HTERT RPE-1 (cell line): ENCODE measurements around the gene SLC37A1.
"Not testable (repeated sequence)": the region's sequence is repeated elsewhere in the genome, so short reads cannot be mapped to it uniquely, and the experiment has no call there.

Experiments used
- in situ Hi-C: fragments of 300-500 bp; cut with MboI; formaldehyde crosslinking; loops from 4 replicates; pipeline ENCODE4 v1.14.3; 2020; ENCODE audit warnings: low sequenced_read_pairs

SLC37A1 gene

GRCh38 chr21:42612390-42612789 lies 98.7 kb downstream of the SLC37A1 start:
- in situ Hi-C loops: no loop called here

- in situ Hi-C loops: no loop called here
These were observed 100.1 kb downstream of the SLC37A1 start for GRCh38 chr21:42613756-42614155.

DNA sequence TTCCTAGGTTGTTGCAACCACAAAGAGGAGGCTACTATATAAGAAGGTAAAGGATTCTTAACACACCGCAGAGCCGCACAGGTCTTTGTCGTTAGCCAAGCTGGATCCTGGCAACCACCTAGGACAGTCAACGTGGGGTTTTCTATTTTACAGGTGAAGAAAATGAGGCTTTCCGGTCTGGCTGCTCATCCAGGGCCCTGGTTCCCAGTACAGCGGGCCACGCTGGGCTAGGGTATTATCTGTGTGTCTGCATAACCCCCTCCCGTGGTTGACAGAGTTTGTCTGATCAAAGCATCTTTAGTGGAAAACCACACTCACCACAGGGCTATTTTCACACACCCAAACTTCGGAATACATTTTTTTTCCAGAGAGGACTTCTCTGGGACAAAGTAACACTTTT lies 100.7 kb downstream of the SLC37A1 start:
- in situ Hi-C loops: no loop called here

GRCh38 chr21:42614811-42615351 lies 101.2 kb downstream of the SLC37A1 start:
- in situ Hi-C loops: no loop called here

DNA sequence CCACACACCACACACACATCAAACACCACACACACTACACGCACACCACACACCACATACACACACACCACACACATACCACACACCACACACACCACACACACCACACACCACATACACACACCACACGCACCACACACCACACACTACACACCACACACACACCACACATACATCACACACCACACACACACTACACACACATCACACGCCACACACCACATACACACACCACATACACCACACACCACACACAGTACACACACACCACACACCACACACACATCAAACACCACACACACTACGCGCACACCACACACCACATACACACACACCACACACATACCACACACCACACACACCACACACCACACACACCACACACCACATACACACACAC lies 101.7 kb downstream of the SLC37A1 start:
- in situ Hi-C loops: not testable (repeated sequence)

DNA sequence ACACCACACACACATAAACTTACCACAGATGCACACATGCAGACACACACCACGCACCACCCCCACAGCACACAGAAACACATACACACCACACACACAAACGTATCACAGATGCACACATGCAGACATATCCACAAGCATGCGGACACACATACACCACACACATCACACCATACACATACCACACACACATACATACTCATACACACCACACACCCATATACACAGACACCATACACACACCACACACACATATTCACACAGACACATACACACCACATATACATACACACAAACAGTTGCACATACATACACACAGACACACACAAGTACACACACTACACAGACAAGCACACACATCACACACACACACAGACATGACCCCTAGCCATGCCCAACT lies 102.3 kb downstream of the SLC37A1 start:
- in situ Hi-C loops: no loop called here

DNA sequence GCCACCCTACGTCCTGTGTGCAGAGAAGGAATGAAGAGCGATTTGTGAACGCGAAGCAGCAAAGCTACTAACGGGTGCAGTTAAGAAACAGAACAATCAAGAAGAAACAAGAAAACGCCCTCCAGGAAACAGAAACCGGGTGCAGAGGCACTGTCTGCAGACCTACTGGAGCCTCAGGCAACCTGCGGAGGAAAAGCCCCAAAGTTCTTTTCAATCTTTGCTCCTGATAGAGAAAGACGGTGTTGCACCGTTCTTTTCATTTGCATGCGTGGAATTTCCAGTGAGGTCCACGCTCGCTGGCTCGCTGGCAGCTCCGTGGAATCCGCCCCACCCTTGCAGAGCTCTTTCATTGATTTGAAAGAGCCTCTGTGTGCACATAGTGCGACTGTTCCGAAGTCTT lies 102.8 kb downstream of the SLC37A1 start:
- in situ Hi-C loops: no loop called here

DNA sequence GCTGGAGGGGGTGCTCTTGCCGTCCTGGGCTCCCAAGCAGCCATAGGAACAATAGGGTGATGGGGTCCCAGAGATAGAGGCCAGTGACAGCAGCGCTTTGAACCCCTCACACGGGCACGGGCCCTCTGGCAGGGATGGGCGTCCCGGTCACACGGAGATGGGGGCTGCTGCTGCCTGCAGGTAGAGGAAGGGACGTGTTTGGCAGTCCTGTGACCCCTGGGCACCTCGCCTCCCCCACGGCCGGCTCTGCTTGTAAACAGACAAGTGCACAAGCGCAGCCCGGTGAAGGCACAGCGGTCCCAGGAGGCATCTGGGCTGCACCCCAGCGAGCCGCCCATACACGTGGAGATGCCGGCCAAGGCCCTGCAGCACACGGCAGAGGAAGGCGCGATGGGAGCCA lies 103.3 kb downstream of the SLC37A1 start:
- in situ Hi-C loops: no loop called here

GRCh38 chr21:42617486-42617885 lies 103.8 kb downstream of the SLC37A1 start:
- in situ Hi-C loops: no loop called here

GRCh38 chr21:42618707-42619102 lies 105.1 kb downstream of the SLC37A1 start:
- in situ Hi-C loops: no loop called here

DNA sequence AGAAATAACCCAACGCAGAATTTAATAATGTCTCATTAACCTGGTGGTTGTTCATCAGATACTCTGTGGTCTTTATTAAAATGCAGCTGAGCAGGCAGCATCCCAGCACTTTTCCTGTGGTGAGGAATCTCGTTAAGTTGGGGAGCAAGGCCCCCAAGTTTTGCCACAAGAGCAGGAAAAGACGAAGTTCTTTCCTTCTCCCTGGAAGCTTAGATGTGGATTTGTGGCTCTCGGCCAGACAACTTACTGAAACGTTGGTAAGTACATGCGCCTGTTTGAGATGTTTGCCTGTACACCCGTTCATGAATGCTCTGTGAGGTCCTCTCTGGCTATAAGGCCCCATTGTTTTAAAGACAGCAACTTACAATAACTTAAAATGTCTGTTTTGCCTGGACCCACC lies 105.5 kb downstream of the SLC37A1 start:
- in situ Hi-C loops: no loop called here

DNA sequence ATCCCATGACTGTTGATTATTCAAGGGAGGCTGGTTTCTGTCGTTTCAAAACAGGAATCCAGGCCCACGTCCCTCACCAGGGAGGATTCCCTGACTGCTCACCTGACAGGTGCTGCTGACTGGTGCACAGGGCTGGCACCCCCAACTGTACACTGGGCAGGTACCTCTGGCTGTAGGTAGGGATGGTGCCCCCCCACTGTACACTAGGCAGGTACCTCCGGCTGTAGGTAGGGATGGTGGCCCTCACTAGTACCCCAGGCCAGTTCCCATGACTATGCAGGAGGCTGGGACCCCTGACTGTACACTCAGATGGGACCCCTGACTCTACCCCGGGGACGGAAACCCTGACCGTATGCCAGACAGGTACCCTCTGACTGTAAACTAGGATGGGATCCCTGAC lies 106.2 kb downstream of the SLC37A1 start:
- in situ Hi-C loops: no loop called here

DNA sequence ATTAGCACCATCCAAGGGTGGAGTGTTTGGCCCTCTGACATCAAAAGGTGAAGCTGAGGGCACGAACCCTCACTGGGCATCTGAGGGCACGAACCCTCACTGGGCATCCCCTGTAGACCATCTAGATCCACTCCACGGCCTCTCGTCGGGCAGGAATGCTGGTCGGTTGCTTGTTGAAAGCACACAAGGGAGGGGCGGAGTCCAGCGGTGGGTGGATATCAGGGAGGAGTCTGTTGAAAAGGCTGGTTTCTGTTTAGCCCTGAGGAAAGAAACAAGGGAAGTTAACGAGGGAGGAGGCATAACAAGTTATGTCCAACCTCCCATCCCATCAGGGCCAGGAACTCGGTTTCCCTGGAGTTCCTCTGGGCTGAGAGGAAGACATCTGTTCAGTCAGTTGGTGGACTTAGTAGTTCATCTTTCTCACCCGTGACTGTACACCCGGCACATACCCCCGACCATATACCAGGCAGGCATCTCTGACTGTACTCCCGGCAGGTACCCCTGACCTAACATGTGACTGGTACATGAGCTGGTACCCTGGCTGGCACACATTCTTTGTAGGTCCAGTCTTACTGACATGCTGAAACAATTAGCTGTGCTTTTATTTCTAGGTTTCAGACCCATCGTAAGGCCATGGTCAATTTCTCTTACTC lies 107.6 kb downstream of the SLC37A1 start:
- in situ Hi-C loops: no loop called here

DNA sequence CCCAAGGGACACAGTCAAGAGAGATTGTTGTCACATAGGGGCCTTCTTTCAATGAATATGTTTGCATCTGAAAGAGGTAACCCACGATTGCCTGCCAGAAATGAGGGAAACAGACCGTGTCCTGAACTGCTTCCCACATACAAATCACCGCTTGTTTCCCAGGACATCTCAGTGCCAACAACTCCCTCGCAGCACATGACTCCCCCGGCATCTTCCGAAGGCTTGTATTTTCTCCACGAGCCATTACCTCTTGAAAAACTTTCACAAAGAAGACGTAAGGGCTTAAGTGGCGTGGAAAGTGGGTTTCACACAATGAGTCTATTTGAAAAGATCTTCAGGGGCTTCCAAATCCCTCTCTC lies 108.1 kb downstream of the SLC37A1 start:
- in situ Hi-C loops: no loop called here

DNA sequence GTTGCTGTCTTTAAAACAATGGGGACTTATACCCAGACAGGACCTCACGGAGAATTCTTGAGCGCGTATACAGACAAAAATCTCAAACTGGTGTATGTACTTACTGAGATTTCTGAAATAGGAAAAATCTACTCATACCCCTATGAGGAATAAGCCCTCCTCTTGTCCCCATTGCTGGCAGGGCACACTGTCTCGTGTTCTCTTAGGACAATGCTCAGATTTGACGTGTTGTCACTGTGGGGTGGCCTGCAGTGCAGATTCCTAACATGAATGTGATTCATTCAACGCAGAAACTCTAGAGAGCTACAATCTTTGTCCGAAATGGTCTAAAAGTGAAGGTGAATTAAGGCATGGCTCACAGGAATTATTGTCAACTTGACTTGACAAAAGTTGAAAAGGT lies 108.6 kb downstream of the SLC37A1 start:
- in situ Hi-C loops: no loop called here

DNA sequence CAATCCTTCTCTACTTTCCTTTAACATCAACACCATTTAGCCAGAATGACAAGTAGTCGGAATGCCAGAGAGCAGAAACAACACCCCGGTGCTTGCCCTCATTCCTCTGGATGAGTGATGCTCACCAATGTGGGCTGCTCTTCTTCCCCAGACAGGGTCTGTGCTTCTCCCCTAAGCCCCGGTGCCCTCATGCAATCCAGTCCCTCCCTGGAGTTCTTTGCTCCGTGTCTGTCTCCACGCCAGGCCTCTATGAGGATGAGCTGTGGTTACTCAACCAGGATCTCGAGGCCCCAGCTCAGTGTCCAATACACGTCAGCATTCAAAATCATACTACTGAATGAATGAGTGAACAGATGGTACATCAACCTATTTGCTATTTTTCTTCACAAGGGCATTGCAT lies 110.0 kb downstream of the SLC37A1 start:
- in situ Hi-C loops: no loop called here

DNA sequence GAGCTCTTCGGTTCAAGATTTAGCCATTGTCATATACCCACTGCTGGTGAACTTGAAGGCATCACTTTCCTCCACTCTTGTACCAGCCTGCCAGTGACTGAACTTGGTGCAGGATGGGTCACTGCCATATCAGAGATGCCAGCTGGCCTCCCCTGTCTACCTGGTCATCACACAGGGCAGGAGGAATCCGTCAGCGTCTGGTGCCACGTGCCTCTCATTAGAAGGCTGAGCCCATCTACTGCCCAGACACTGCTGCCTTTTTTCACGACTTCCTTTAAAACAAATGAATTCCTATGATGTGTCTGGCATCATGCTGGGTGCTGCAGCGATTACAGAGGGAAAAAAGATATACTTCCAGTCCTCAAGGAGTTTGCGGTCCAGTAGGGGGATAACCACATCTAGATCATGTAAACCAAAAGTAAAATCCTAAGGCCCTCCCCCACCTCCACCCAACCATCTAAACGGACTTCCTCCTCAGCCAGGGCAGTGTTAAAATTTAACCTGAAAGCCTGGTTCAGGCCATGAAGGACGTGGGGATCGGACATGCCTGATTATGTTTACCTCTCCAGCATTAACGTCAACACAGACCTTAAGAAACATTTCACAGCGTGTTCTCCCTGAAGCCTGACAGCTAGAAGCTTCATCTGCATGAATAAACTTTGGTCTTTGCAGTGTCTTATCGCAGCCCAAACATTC lies 110.6 kb downstream of the SLC37A1 start:
- in situ Hi-C loops: no loop called here

DNA sequence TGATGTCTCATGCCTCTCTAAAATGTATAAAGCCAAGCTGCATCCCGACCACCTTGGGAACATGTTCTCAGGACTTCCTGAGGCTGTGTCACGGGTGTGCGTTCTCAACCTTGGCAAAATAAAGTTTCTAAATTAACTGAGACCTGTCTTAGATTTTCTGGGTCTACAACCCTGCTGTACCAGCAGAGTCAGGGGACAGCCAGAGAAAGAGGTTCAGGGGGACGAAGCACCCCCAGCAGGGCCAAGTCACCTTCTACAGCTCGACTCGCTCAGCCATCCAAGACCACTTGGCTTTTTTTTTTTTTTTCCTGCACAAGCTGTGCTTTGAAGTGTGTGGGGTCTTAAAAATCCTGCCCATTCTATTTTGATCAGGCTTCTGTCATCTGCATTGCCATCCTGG lies 111.3 kb downstream of the SLC37A1 start:
- in situ Hi-C loops: no loop called here

- in situ Hi-C loops: no loop called here
These were observed 112.5 kb downstream of the SLC37A1 start for GRCh38 chr21:42626171-42626570.

- in situ Hi-C loops: no loop called here
These were observed 114.1 kb downstream of the SLC37A1 start for GRCh38 chr21:42627527-42628289.

DNA sequence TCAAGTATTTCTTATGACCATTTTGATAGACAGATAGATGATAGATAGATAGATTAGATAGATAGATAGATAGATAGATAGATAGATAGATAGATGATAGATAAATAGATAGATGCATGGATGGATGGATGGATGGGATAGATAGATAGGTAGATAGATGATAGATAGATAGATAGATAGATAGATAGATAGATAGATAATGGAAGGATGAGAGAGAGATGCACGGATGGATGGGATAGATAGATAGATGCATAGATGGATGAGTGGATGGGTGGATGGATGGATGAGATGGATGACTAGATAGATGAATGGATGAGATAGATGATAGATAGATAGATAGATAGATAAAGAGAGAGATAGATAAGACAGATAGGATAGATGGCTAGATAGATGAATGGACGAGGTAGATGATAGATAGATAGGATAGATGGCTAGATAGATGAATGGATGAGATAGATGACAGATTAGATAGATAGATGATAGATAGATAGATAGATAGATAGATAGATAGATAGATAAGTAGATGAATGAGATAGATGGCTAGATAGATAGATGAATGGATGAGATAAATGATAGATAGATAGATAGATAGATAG lies 114.9 kb downstream of the SLC37A1 start:
- in situ Hi-C loops: not testable (repeated sequence)
